GM23338 (cell line): Measurements from ENCODE around the gene PORCN. TPM values are rescaled to one million over a fixed set of nuclear protein-coding genes. Genes with fewer than 3 reads are reported as not detected.
A peak's percentile ranks its signal among the peaks of the same experiment; 100 is the strongest.

Source experiments
- ATAC-seq: fragments of 200-7000 bp; cut with Tn5 transposase; 3 replicates; pipeline ENCODE4 v1.9.1; 2020
- DNase-seq: peaks from one replicate; pipeline ENCODE4 v3.0.0-alpha.2; 2015; ENCODE audit warnings: low spot score
- H2AFZ ChIP-seq: fragments of 200-600 bp; sonication (generic); 2 replicates; pipeline ENCODE4 v1.8.0; 2016; ENCODE audit warnings: antibody characterized with exemption, mild to moderate bottlenecking, moderate library complexity
- H3F3A ChIP-seq: fragments of 200-600 bp; sonication (generic); replicated peaks from 2 replicates; pipeline ENCODE4 v1.8.0; 2017; ENCODE audit warnings: antibody characterized with exemption, mixed run types, low read depth
- H3K27ac ChIP-seq: fragments of 200-600 bp; sonication (generic); 2 replicates; pipeline ENCODE4 v1.6.1; 2016; ENCODE audit warnings: low read depth
- H3K27me3 ChIP-seq: fragments of 200-600 bp; sonication (generic); 2 replicates; pipeline ENCODE4 v1.8.0; 2016; ENCODE audit warnings: mild to moderate bottlenecking, mixed run types, moderate library complexity; ENCODE audit not compliant: insufficient read depth
- H3K36me3 ChIP-seq: fragments of 200-600 bp; sonication (generic); 2 replicates; pipeline ENCODE4 v1.8.0; 2016; ENCODE audit warnings: mild to moderate bottlenecking; ENCODE audit not compliant: insufficient read depth
- H3K4me1 ChIP-seq: fragments of 200-600 bp; sonication (generic); 2 replicates; pipeline ENCODE4 v1.8.0; 2016; ENCODE audit warnings: mild to moderate bottlenecking, moderate library complexity; ENCODE audit not compliant: insufficient read depth
- H3K4me2 ChIP-seq: fragments of 200-600 bp; sonication (generic); 2 replicates; pipeline ENCODE4 v1.7.1; 2017; ENCODE audit warnings: mixed run types
- H3K4me3 ChIP-seq: fragments of 200-600 bp; sonication (generic); 2 replicates; pipeline ENCODE4 v1.6.1; 2016; ENCODE audit warnings: mixed run types
- H3K79me2 ChIP-seq: fragments of 200-600 bp; sonication (generic); replicated peaks from 2 replicates; pipeline ENCODE4 v1.8.0; 2017; ENCODE audit warnings: mild to moderate bottlenecking; ENCODE audit not compliant: insufficient read depth
- H3K9me2 ChIP-seq: fragments of 200-600 bp; sonication (generic); 2 replicates; pipeline ENCODE4 v1.8.0; 2017; ENCODE audit not compliant: insufficient read depth
- H4K20me1 ChIP-seq: fragments of 200-600 bp; sonication (generic); replicated peaks from 2 replicates; pipeline ENCODE4 v1.8.0; 2017; ENCODE audit warnings: mild to moderate bottlenecking; ENCODE audit not compliant: insufficient read depth
- H3K27ac Mint-ChIP-seq: 2 replicates; pipeline ENCODE4 v1.8.0; 2020; ENCODE audit warnings: inconsistent platforms, mild to moderate bottlenecking, moderate library complexity, mixed read lengths
- H3K27me3 Mint-ChIP-seq: 3 replicates; pipeline ENCODE4 v1.8.0; 2022; ENCODE audit warnings: low read depth, mild to moderate bottlenecking, moderate library complexity, mixed read lengths, inconsistent platforms; ENCODE audit not compliant: insufficient read depth, poor library complexity
- H3K36me3 Mint-ChIP-seq: 3 replicates; pipeline ENCODE4 v1.8.0; 2021; ENCODE audit warnings: low read depth, mild to moderate bottlenecking, inconsistent platforms, moderate library complexity, mixed read lengths
- H3K4me1 Mint-ChIP-seq: 3 replicates; pipeline ENCODE4 v1.8.0; 2020; ENCODE audit warnings: mild to moderate bottlenecking, inconsistent platforms, mixed read lengths
- H3K4me3 Mint-ChIP-seq: 3 replicates; pipeline ENCODE4 v1.8.0; 2021; ENCODE audit warnings: moderate library complexity, mild to moderate bottlenecking, inconsistent platforms, mixed read lengths
- H3K9me3 Mint-ChIP-seq: 3 replicates; pipeline ENCODE4 v1.8.0; 2020; ENCODE audit warnings: moderate library complexity, mild to moderate bottlenecking, inconsistent platforms, mixed read lengths
- CREB1 ChIP-seq: fragments of 250-450 bp; sonication (Bioruptor Pico); IDR thresholded peaks from 2 replicates; pipeline ENCODE4 v1.5.0; 2020; ENCODE audit warnings: low read depth, mild to moderate bottlenecking, moderate library complexity
- EZH2 ChIP-seq: fragments of 200-600 bp; sonication (generic); IDR thresholded peaks from one replicate; pipeline ENCODE4 v1.8.0; 2017; ENCODE audit warnings: antibody characterized with exemption, mild to moderate bottlenecking, low read depth; ENCODE audit not compliant: unreplicated experiment
- EZH2phosphoT487 ChIP-seq: fragments of 200-600 bp; sonication (generic); IDR thresholded peaks from one replicate; pipeline ENCODE4 v1.8.1; 2018; ENCODE audit warnings: antibody characterized with exemption; ENCODE audit not compliant: unreplicated experiment
- NANOG ChIP-seq: IDR thresholded peaks from 2 replicates; pipeline ENCODE4 v1.6.1; 2016; ENCODE audit warnings: antibody characterized with exemption, borderline replicate concordance
- POLR2AphosphoS5 ChIP-seq: IDR thresholded peaks from 2 replicates; pipeline ENCODE4 v1.6.1; 2016; ENCODE audit warnings: antibody characterized with exemption, low read depth
- STAT1 ChIP-seq: IDR thresholded peaks from one replicate; pipeline ENCODE4 v1.6.1; 2016; ENCODE audit warnings: antibody characterized with exemption; ENCODE audit not compliant: unreplicated experiment
- ZNF114 ChIP-seq: fragments of 250-450 bp; sonication (Bioruptor Pico); IDR thresholded peaks from 2 replicates; pipeline ENCODE4 v1.5.0; 2020; ENCODE audit warnings: mild to moderate bottlenecking, moderate library complexity
- ZNF331 ChIP-seq: fragments of 250-450 bp; sonication (Bioruptor Pico); IDR thresholded peaks from 2 replicates; pipeline ENCODE4 v1.5.0; 2020; ENCODE audit warnings: low read depth, mild to moderate bottlenecking, moderate library complexity
- polyA plus RNA-seq: library from polyadenylated mRNA; unstranded; fragments of >200 nt; fragmentation: Nextera tagmentation; extraction: Ambion mirVana; gene quantifications from 2 replicates; pipeline ENCODE4 v1.2.1, GENCODE V29; 2016
- total RNA-seq: library from RNA; depleted of rRNA; stranded (reverse); fragments of >200 nt; shearing (Covaris generic); gene quantifications from 2 replicates; pipeline ENCODE4 v1.2.3, GENCODE V29; 2014
- TF ChIP-seq, protein P1 (sequence below): fragments of 250-450 bp; sonication (Bioruptor Pico); IDR thresholded peaks from 2 replicates; pipeline ENCODE4 v1.5.0; 2020; ENCODE audit warnings: mild to moderate bottlenecking, moderate library complexity
- TF ChIP-seq, protein P2 (sequence below): IDR thresholded peaks from 2 replicates; pipeline ENCODE4 v1.6.1; 2016; ENCODE audit warnings: antibody characterized with exemption

Gene PORCN
- total and polyA plus RNA-seq, 2 experiments from 2014 or later, result 19.4 to 28.5 TPM

DNA sequence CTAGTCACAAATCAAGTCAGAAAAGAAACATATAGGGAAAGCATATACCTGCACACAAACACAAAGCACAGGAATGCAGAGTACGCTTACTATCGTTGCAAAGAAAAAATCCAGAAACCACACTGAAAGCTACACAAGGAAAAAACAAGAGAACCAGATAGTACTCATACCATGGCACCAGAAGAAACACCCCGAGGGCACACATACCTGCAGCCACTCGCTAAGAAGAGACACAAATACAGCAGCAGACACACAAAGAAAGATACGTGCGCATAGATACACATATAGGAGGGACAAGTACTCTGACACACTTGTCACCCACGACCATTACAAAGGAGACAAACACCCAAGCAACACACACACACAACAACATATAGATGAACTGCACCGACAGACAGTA is 37.3 kb upstream of the PORCN start (continued):
- TF ChIP-seq, protein P1, sequence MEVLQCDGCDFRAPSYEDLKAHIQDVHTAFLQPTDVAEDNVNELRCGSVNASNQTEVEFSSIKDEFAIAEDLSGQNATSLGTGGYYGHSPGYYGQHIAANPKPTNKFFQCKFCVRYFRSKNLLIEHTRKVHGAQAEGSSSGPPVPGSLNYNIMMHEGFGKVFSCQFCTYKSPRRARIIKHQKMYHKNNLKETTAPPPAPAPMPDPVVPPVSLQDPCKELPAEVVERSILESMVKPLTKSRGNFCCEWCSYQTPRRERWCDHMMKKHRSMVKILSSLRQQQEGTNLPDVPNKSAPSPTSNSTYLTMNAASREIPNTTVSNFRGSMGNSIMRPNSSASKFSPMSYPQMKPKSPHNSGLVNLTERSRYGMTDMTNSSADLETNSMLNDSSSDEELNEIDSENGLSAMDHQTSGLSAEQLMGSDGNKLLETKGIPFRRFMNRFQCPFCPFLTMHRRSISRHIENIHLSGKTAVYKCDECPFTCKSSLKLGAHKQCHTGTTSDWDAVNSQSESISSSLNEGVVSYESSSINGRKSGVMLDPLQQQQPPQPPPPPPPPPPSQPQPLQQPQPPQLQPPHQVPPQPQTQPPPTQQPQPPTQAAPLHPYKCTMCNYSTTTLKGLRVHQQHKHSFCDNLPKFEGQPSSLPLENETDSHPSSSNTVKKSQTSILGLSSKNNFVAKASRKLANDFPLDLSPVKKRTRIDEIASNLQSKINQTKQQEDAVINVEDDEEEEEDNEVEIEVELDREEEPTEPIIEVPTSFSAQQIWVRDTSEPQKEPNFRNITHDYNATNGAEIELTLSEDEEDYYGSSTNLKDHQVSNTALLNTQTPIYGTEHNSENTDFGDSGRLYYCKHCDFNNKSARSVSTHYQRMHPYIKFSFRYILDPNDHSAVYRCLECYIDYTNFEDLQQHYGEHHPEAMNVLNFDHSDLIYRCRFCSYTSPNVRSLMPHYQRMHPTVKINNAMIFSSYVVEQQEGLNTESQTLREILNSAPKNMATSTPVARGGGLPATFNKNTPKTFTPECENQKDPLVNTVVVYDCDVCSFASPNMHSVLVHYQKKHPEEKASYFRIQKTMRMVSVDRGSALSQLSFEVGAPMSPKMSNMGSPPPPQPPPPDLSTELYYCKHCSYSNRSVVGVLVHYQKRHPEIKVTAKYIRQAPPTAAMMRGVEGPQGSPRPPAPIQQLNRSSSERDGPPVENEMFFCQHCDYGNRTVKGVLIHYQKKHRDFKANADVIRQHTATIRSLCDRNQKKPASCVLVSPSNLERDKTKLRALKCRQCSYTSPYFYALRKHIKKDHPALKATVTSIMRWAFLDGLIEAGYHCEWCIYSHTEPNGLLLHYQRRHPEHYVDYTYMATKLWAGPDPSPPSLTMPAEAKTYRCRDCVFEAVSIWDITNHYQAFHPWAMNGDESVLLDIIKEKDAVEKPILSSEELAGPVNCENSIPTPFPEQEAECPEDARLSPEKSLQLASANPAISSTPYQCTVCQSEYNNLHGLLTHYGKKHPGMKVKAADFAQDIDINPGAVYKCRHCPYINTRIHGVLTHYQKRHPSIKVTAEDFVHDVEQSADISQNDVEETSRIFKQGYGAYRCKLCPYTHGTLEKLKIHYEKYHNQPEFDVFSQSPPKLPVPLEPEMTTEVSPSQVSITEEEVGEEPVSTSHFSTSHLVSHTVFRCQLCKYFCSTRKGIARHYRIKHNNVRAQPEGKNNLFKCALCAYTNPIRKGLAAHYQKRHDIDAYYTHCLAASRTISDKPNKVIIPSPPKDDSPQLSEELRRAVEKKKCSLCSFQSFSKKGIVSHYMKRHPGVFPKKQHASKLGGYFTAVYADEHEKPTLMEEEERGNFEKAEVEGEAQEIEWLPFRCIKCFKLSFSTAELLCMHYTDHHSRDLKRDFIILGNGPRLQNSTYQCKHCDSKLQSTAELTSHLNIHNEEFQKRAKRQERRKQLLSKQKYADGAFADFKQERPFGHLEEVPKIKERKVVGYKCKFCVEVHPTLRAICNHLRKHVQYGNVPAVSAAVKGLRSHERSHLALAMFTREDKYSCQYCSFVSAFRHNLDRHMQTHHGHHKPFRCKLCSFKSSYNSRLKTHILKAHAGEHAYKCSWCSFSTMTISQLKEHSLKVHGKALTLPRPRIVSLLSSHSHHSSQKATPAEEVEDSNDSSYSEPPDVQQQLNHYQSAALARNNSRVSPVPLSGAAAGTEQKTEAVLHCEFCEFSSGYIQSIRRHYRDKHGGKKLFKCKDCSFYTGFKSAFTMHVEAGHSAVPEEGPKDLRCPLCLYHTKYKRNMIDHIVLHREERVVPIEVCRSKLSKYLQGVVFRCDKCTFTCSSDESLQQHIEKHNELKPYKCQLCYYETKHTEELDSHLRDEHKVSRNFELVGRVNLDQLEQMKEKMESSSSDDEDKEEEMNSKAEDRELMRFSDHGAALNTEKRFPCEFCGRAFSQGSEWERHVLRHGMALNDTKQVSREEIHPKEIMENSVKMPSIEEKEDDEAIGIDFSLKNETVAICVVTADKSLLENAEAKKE, result no peak
- TF ChIP-seq ZNF114 (CRISPR knock-in tag), result no peak
- TF ChIP-seq EZH2phosphoT487, result no peak
- TF ChIP-seq, protein P2, sequence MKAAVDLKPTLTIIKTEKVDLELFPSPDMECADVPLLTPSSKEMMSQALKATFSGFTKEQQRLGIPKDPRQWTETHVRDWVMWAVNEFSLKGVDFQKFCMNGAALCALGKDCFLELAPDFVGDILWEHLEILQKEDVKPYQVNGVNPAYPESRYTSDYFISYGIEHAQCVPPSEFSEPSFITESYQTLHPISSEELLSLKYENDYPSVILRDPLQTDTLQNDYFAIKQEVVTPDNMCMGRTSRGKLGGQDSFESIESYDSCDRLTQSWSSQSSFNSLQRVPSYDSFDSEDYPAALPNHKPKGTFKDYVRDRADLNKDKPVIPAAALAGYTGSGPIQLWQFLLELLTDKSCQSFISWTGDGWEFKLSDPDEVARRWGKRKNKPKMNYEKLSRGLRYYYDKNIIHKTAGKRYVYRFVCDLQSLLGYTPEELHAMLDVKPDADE, result no peak
- no peak for TF ChIP-seq EZH2
- no peak for TF ChIP-seq CREB1

DNA sequence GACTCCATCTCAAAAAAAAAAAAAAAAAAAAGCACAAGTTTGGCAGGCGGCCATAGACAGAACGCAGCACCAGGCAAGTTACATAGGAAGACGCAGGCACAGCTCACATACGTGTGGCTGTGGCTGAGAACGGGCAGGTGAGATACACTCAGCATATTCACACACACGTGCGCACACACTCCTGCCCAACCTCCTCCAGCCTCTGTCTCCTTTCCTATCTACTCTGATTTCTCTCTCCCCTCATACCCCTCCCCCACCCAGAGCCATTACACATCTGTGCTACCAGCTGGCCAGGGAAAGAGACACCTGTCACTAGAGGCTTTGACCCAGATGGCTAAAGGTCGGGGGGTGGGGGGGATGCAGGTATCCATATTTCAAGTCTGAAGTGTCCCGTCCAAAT is 36.6 kb upstream of the PORCN start:
- peaks cover 15% of the 10 kb centered on the region for H3K27me3 Mint-ChIP-seq
- Histone ChIP-seq H4K20me1 (no peaks in the 10 kb centered on the region), H3K4me1 (peaks cover 4% of the 10 kb centered on the region; the same call in 1 of the 2 replicates), H3K27ac (no peak overlapping the region), H3K27me3 (no peaks in the 10 kb centered on the region), H3K9me2 (no peaks in the 10 kb centered on the region), H3K36me3 (no peaks in the 10 kb centered on the region), H3K4me2 (no peak overlapping the region), H3F3A (no peaks in the 10 kb centered on the region), H3K4me3 (no peak overlapping the region), H2AFZ (no peak overlapping the region), H3K79me2 (peaks cover 23% of the 10 kb centered on the region)
- peaks cover 48% of the 10 kb centered on the region for H3K4me1 Mint-ChIP-seq
- DNase-seq (peak; percentile 12), ATAC-seq (no peak)
- H3K4me3 Mint-ChIP-seq, result no peak overlapping the region
- H3K36me3 Mint-ChIP-seq, result peaks cover 3% of the 10 kb centered on the region
- no peak overlapping the region for H3K27ac Mint-ChIP-seq
- no peaks in the 10 kb centered on the region; the same call in none of the 3 replicates for H3K9me3 Mint-ChIP-seq
- no peak for TF ChIP-seq EZH2
- no peak for TF ChIP-seq ZNF331 (CRISPR knock-in tag)
- TF ChIP-seq, protein P1, result no peak
- TF ChIP-seq POLR2AphosphoS5, result no peak
- TF ChIP-seq NANOG, result no peak
- TF ChIP-seq EZH2phosphoT487, result no peak
- no peak for TF ChIP-seq STAT1
